ENCODE data around the gene WDR38. TPM values are rescaled to one million over a fixed set of nuclear protein-coding genes. Genes with fewer than 3 reads are reported as not detected.

The WDR38 gene
- polyA plus RNA-seq, 1 of the 3 experiments (the other 2 are of a cell fraction) = not detected

- CTCF ChIA-PET = no interaction called here
- Histone ChIP-seq H2AFZ (ENCODE audit: low read depth) (no peak overlapping the region), H3K9me2 (no peaks in the 10 kb centered on the region), H3K4me2 (no peak overlapping the region), H3K4me3 (ENCODE audit: low read depth in 2 of 2, low read length in 1 of 2) (no peak overlapping the region), H3K9me3 (no peaks in the 10 kb centered on the region), H3K4me1 (ENCODE audit: control insufficient read depth in 1 of 2, insufficient read depth in 2 of 2, low read depth in 1 of 2, low read length in 1 of 2) (no peaks in the 10 kb centered on the region), H3K36me3 (replicated peaks in 1 of 2; ENCODE audit: control insufficient read depth in 1 of 2, insufficient read depth in 2 of 2, low read length in 1 of 2) (peaks cover 25 to 69% of the 10 kb centered on the region in 2 experiments), H4K20me1 (ENCODE audit: insufficient read depth) (0 out of 2 replicates have a peak, but pooled peaks cover 6% of the 10 kb centered on the region), H3K27me3 (ENCODE audit: insufficient read depth) (no peaks in the 10 kb centered on the region), H3F3A (replicated peaks; ENCODE audit: insufficient read depth) (peaks cover 21% of the 10 kb centered on the region), H3K9ac (no peak overlapping the region), H3K27ac (ENCODE audit: low read depth in 2 of 2, low read length in 1 of 2) (no peak overlapping the region), H3K79me2 (ENCODE audit: insufficient read depth) (no peaks in the 10 kb centered on the region)
- POLR2A ChIA-PET = no interaction called here
- TF ChIP-seq NFIC (IDR thresholded peaks at IDR 0.05; ENCODE audit: borderline replicate concordance) = no peak
- no peak for TF ChIP-seq TAF1 (IDR thresholded peaks at IDR 0.05; ENCODE audit: borderline replicate concordance, low read depth, low read length)
- TF ChIP-seq REST (IDR thresholded peaks at IDR 0.05; ENCODE audit: low read depth, low read length) = no peak
- no peak for TF ChIP-seq SMC3 (IDR thresholded peaks at IDR 0.05; ENCODE audit: low read depth, low read length)
- no peak for DNase-seq
- 85% methylated on average over 5 of the region's 13 CpGs for WGBS (ENCODE audit: low lambda C conversion rate)
These were observed 29.0 kb downstream of the WDR38 start for GRCh38 chr9:124882231-124882630.

GRCh38 chr9:124884376-124884775, 31.1 kb downstream of the WDR38 start:
- Histone ChIP-seq H3K27me3 (ENCODE audit: insufficient read depth) (no peaks in the 10 kb centered on the region), H3K36me3 (replicated peaks in 1 of 2; ENCODE audit: control insufficient read depth in 1 of 2, insufficient read depth in 2 of 2, low read length in 1 of 2) (peaks cover 11 to 60% of the 10 kb centered on the region in 2 experiments), H3K4me3 (ENCODE audit: low read depth in 2 of 2, low read length in 1 of 2) (no peak overlapping the region), H2AFZ (ENCODE audit: low read depth) (no peak overlapping the region), H3F3A (replicated peaks; ENCODE audit: insufficient read depth) (peaks cover 6% of the 10 kb centered on the region), H3K9ac (no peak overlapping the region), H3K79me2 (ENCODE audit: insufficient read depth) (no peaks in the 10 kb centered on the region), H3K4me1 (ENCODE audit: control insufficient read depth in 1 of 2, insufficient read depth in 2 of 2, low read depth in 1 of 2, low read length in 1 of 2) (no peaks in the 10 kb centered on the region), H4K20me1 (ENCODE audit: insufficient read depth) (no peaks in the 10 kb centered on the region), H3K27ac (ENCODE audit: low read depth in 2 of 2, low read length in 1 of 2) (no peak overlapping the region), H3K4me2 (no peak overlapping the region), H3K9me2 (no peaks in the 10 kb centered on the region), H3K9me3 (no peaks in the 10 kb centered on the region)
- TF ChIP-seq IRF3 (IDR thresholded peaks at IDR 0.05; ENCODE audit: low read depth, low read length) (no peak), FOXM1 (IDR thresholded peaks at IDR 0.05; ENCODE audit: low read depth) (no peak), SMC3 (IDR thresholded peaks at IDR 0.05; ENCODE audit: low read depth, low read length) (no peak), TEAD4 (IDR thresholded peaks at IDR 0.05; ENCODE audit: borderline replicate concordance, insufficient read depth) (no peak), USF1 (IDR thresholded peaks at IDR 0.05; ENCODE audit: borderline replicate concordance, low read depth) (no peak), ZBTB33 (IDR thresholded peaks at IDR 0.05; ENCODE audit: borderline replicate concordance, low read depth) (no peak), MAX (IDR thresholded peaks at IDR 0.05; ENCODE audit: low read depth) (no peak), YY1 (IDR thresholded peaks at IDR 0.05; ENCODE audit: low read depth) (no peak), MEF2A (IDR thresholded peaks at IDR 0.05; ENCODE audit: borderline replicate concordance, low read depth) (no peak)
- POLR2A ChIA-PET = no interaction called here
- WGBS (ENCODE audit: low lambda C conversion rate) = 89% methylated on average over 4 of the region's 4 CpGs
- CTCF ChIA-PET = interaction anchor here (1.5 kb wide), 1 partner anchor 9 kb away, joined by 5 read pairs; no protein-coding TSS in a partner anchor
- no peak for DNase-seq
